ENCODE results near the gene RBCK1.
"Not testable (repeated sequence)": the region's sequence is repeated elsewhere in the genome, so short reads cannot be mapped to it uniquely, and the experiment has no call there.

RBCK1 gene

DNA sequence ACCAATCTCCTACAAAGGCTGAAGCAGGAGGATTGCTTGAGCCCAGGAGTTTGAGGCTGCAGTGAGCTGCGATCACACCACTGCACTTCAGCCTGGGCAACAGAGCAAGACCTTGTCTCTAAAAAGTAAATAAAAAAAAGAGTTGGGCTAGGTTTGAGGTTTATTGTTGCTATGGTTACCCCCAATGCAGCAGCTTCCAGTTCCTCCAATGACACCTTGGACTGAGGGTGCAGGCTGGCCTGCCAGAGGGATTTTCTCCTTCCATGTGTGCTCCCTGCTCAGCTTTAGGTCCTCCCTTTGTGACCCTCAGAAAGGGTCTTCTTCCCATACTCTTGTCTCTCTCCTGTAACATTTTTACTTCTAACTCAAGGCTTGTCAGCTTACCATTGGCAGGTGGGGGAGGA, 64.8 kb downstream of the RBCK1 start:
- DNase-seq (ENCODE audit: low spot score): no peak

DNA sequence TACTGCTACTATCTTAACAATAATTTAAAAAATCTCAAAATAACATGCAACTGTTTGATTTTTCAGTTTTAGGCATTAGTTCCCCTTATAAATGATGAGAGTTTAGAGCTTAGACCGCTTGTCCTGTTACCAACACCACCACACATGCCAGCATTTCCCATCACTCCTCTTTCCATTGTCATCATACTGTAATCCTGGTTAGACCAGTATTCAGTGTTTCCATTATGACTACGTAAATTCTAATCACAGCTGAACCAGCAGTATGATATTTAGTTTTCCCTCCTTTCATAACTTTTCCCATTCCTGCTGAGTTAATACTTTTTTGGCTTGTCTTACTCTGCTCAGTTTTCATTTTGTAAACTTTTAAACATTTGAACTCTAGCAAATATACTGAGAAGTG, 66.5 kb downstream of the RBCK1 start:
- no peak for DNase-seq (ENCODE audit: low spot score)

DNA sequence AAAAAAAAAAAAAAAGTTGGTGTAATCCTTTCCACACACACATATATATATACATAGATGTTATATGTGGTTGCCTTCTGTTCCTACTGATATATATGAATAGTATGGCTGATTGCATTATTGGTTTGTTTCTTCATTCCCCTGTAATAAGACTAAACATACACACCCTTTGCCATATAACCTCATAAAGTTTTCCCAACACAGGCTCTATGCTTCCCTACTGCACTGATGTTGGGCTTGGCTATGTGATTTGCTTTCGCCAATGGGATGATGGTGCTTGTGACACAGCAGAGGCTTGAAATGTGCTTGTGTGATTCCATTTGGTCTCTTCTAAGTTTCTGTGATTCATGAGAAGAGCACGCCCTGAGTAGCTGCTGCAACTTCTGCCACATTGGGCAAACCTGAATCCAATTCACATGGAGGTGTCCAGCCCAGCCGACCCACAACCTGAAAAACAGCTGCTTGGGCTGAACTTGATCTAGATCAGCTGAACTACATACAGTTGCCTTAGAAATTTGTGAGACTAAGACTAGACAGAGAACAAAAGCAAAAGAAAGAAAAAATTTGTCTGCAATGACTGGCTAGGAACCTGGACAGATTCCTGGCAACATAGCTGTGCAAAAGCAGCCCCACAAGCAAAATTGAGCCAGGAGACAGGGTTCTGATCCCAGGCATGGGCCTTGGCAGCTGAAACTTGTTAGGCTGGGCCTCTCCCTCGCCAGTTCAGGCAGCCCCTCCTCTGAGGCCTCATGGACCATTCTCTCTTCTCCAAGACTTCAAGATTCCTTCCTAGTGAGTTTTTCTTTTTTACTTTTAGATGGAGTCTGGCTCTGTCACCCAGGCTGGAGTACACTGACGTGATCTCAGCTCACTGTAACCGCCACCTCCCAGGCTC, 67.6 kb downstream of the RBCK1 start:
- no peak for DNase-seq (ENCODE audit: low spot score)

GRCh38 chr20:476561-477249, 68.6 kb downstream of the RBCK1 start:
- DNase-seq (ENCODE audit: low spot score): not testable (repeated sequence)

- DNase-seq (ENCODE audit: low spot score): no peak
Observed at GRCh38 chr20:478010-478948, 70.2 kb downstream of the RBCK1 start.

GRCh38 chr20:478949-479429, 70.9 kb downstream of the RBCK1 start:
- peak; percentile 54 for DNase-seq (ENCODE audit: low spot score)

- DNase-seq (ENCODE audit: low spot score): no peak
Observed at GRCh38 chr20:479487-479886, 71.4 kb downstream of the RBCK1 start.

DNA sequence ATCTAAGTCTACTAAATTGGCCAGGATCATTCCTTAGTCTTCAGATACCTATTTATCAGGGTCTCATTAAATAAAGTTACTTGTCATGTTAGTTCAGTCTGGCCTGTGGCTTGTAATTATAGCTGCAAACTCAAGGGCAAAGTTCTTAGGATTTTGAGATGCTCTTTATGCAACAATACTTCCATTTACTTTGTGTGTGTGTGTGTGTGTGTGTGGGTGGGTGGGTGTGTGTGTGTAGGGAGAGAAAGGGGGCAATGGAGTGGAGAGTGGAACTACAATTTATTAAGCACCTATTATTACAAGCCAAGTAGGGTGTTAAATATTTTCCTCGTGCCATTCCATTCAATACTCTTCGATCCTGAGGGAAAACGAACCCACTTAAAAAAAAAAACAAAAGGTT, 71.9 kb downstream of the RBCK1 start:
- DNase-seq (ENCODE audit: low spot score): no peak

- no peak for DNase-seq (ENCODE audit: low spot score)
Observed at GRCh38 chr20:481167-481566, 73.1 kb downstream of the RBCK1 start.
